ENCODE measurements around the gene TREML1. TPM values are rescaled to one million over a fixed set of nuclear protein-coding genes. Genes with fewer than 3 reads are reported as not detected.

Gene TREML1
- total RNA-seq, 1 donor from 2014 or later: 0.41 TPM

DNA sequence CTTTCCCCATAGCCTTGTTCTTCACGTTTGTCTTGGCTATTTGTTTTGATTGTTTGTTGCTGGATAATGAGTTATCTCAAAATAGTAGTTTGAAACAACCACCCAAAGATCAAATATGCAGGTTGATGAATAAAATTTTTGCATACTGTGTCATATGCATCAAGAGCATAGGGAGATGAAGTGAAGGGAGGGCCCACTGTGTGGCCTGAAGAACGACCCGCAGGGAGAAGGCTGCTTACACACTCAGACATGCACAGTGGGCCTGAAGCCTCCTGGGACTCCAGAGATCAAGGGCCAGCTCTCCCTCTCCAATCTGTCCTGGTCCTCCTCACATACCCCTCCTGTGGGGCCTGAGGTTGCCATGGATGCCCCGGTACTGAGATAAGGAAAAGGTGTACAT lies 25.0 kb upstream of the TREML1 start:
- FAIRE-seq (no peak), DNase-seq (ENCODE audit: low spot score in 2 of 2) (no peak)

DNA sequence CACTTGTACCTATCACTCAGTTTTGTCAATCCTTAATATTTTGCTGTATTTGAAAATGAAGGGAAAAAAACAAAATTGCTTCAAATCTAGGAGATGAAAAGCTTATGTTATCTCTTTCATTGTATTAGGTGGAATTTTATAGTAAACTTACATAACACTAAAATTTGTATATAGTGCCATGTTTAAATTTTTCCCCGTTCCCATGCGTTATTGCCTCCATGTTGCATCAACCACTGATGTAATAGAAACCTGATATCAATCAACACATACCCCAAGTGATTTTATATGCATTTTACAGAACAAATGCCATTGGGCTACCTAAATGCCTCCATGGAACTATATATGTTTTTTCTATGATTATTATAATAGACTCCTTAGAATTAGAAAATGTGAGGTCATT lies 23.5 kb upstream of the TREML1 start:
- no peak for FAIRE-seq

GRCh38 chr6:41177287-41177686 lies 23.1 kb upstream of the TREML1 start:
- DNase-seq (ENCODE audit: low spot score in 2 of 2) (no peak), FAIRE-seq (no peak)

More for the DNA sequence above, 23.5 kb upstream of the TREML1 start:
- no peak for DNase-seq (ENCODE audit: low spot score in 2 of 2)

DNA sequence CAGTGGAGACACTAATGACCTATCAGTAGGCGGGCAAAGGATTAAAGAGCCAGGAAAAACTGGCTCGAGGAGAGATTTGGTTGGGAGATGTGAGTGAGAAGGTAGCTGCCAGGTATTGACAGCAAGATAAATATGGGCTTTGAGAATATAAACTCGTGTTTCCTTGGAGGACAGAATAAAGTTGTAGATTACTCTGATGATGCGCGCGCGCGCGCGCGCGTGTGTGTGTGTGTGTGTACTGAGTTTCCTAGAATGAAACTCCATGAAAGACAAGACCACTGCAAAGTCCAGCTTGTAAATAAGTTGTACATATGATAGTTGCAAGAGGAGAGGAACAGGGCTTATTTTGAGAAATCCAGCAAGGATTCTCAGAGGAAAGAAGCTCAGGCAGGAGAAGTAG lies 22.0 kb upstream of the TREML1 start:
- no peak for DNase-seq (ENCODE audit: low spot score in 2 of 2)
- FAIRE-seq: no peak

DNA sequence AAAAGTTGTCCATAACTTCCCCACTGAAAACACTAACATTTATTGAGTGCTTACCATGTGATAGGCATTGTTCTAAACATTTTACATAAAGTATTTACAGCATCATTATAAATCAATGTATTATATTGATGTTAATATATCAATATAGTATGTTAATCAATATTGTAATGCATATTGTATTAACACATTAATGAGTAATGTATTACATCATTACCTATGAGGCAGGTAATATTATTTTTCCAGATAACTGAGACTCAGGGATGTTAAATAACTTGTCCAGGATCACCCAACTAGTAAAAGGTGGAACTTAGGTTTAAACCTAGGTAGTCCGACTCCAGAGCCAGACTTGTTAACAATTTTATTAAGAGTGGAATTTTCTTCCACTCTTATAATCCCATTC lies 20.9 kb upstream of the TREML1 start:
- no peak for FAIRE-seq

DNA sequence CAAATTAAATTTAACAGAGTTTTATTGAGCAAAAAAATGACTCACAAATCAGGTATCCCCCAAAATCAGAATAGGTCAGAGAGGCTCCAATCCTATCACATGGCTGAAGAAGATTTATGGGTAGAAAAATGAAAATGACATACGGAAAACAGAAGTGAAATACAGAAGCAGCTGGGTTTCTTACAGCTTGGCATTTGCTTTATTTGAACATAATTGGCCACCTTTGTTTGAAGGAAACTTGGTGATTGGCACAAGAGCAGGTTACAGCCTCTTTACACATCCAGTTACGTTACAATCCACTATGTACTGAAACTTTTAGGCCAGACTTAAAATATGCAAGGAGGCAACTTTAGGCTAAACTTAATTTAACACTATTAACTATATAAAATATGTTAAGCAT lies 20.5 kb upstream of the TREML1 start:
- no peak for FAIRE-seq

More for the DNA sequence above, 20.9 kb upstream of the TREML1 start:
- no peak for DNase-seq (ENCODE audit: low spot score in 2 of 2)

DNA sequence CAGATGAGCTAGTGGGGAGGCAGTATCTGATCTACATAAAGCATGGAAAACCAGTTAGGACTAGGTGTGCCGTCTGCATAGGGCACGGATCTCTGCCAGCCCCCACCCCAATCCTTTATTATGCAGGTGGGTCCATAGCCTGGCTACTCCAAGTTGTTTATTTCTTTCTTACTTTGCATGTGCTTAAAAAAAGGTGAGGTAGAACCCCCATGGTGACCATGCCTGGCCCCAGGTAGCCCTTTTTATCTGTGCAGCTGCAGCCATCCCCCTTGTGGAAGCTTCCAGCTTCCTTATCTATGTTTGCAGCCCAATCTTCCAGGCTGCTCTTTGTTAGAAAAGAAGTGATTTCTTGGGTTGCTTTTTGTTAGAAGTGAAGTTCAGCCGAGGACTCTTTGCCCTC lies 17.8 kb upstream of the TREML1 start:
- no peak for FAIRE-seq

More for the DNA sequence above, 20.5 kb upstream of the TREML1 start:
- no peak for DNase-seq (ENCODE audit: low spot score in 2 of 2)

DNA sequence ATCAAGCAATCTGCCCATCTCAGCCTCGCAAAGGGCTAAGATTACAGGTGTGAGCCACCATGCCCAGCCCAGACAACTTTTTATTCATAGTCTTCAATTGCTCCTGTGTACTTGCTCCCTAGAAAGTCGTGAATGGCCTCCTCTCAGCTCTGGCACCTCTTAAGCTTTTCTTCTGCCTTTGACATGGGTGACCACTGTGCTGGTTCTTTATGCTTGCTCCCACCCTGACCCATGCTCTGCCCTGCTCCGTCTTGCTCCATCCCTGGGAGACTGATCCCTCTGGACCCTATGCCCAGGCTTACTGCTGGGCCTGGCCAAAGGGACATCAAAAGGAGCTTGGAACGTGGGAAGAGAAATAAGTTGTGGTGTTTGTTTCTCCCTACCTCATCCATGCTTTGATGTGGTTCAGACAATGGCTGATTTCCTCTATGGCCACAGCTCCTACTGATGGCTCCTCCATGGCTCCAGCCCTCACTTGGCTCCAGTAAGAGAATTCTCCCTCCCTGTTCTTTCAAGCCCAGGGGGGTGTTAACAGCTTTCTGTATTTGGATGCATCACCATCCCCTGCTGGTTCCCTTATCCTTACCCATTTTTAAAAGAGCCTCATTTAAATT lies 16.5 kb upstream of the TREML1 start:
- DNase-seq (ENCODE audit: low spot score in 2 of 2): no peak
- no peak for FAIRE-seq

More for the DNA sequence above, 17.8 kb upstream of the TREML1 start:
- no peak for DNase-seq (ENCODE audit: low spot score in 2 of 2)

DNA sequence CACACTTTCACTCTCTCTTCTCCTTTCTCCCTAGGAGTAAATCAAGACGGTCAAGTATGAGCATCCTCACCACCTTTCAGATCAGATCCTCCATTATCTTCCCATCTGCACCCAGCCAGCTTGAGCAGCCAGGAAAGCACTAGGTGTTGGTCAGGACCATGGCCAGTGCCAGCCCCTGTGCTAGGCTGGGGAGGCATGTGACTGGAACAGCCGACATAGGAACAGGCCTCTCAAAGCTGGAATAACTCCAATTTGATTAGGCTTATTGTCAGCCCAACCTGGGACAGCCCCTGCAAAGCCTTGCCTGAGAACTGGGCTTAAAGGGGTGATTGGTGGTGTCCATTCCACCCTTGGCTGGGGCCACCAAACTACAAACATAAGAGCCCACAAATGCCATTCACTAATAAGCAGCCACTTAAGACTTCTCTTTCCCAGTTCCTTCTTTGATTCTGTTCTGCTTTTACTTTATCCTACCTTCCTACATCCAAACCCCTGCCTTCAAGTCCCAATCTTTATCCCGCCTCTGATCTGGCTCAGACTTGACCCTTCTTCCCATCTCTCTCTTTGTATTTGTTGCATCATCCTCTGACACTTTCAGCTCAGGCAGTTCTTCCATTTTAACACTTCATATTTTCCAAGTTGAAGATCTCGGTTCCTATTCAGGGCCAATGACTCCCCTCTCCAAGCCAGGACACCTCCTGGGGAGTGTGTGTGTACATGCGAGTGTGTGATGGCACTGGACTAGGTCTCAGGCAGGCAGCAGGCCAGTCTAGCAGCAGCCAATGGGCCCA lies 13.2 kb upstream of the TREML1 start:
- FAIRE-seq (no peak), DNase-seq (ENCODE audit: low spot score in 2 of 2) (no peak)

DNA sequence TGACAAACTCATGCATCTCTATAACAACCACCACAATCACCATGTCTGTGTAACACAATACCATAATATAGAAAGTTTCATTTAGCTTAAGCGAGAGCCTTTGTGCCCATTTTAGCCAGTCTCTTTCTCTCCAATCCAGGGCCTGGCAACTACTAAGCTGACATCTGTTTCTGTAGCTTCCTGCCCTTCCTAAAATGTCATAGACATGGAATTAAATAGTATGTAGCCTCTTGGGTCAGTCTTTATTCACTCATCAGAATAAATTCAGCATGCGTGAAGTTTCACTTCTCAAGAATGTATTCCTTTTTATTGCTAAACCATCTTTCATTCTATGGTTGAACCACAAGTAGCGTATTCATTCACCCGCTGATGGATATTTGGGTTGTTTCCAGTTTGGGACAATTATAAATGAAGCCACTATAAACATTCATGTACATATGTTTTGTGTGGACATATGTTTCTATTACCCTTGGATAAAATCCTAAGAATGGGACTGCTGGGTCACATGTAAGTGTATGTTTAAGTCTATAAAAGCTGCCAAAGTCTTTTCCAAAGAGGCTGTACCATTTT lies 10.5 kb upstream of the TREML1 start:
- DNase-seq (ENCODE audit: low spot score in 2 of 2) (no peak), FAIRE-seq (no peak)

DNA sequence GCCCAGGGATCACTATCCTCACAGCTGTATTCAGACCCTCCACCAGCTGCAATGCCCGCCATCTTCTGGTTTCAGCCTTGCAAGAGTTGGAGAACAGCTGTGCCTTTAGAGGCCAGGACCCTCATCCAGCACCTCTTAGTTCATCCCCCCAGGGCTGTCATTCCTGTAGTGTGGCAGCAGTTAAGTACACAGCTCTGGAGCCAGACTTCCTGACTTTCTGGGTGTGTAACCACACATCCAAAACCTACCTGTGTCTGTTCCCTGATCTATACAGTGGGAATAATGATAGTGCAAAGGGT lies 9.2 kb upstream of the TREML1 start:
- DNase-seq (ENCODE audit: low spot score in 2 of 2) (no peak), FAIRE-seq (no peak)

DNA sequence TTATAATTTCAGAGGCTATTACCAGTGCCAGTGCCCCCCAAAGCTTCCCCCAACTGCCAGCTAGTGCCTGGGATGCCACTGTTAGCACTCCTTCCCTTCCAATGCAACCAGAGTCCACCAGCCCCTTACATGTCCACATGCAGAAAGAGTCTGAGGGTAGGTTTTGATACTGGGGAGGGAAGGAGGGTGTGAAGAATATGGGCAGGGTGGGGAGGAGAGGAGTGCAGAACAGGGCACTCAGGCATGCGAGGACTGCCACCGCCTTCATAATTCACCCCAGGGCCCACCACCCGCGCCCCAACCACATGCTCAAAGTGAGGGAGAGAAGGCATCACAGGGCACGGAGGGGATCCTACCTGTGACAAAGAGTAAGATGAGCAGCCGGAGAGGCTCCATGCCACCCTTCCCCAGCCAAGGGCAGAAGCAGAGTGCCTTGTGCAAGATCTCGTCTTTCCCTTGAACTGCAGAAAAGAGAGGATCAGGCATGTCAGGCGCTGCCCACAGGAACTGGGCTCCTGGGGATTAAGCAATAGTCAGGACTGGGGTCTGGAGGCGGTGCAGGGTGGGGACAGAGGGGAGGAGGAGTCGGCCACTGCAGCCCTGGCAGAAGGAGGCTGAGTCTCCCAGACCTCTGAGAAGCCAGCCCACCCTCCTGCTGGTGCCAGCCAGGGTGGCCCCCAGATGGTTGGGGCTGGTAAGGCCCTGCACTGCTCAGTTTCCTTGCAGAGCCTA lies 8.7 kb upstream of the TREML1 start, which contains the start of gene TREM2:
Gene TREM2 (minus strand): TSS at position 430 of the 732 bp plus-strand sequence. CDS start 34 bp downstream, at position 396.
- DNase-seq (ENCODE audit: low spot score in 2 of 2) (no peak), FAIRE-seq (no peak)

DNA sequence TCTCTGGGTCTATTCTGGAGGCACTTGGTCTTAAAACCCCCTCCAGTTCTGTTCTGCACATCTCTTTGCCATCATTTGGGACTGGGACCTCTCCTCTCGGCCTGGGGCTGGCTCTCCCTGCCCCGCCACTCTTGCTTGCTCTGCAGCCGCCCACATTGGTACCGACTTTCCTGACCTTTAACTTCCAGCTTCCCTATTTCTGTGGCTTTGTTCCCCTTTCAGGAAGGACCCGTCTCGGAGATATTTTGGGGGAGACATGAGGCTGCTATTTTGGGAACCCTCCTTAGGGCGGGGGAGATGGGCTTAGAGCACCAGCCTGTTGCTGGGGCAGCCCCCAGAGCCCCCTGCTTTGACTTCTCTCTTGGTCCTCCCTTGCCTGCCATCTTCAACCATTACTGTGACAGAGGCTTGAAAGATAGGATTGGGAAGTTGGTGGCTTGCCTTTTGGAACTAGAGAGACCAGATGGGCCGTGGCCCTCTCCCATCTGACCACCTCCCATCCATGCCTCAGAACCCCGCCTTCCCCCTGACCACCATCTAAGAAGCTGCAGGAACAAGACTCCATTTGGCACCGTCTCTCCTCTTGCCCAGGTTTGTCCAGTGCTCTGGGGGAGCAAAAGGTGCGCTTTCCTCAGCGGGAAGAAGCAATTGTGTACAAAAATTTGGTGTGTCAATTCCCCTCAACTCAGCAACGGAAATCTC lies 7.9 kb upstream of the TREML1 start:
- DNase-seq (ENCODE audit: low spot score in 2 of 2): no peak
- no peak for FAIRE-seq

GRCh38 chr6:41161380-41161779 lies 7.2 kb upstream of the TREML1 start:
- no peak for FAIRE-seq

DNA sequence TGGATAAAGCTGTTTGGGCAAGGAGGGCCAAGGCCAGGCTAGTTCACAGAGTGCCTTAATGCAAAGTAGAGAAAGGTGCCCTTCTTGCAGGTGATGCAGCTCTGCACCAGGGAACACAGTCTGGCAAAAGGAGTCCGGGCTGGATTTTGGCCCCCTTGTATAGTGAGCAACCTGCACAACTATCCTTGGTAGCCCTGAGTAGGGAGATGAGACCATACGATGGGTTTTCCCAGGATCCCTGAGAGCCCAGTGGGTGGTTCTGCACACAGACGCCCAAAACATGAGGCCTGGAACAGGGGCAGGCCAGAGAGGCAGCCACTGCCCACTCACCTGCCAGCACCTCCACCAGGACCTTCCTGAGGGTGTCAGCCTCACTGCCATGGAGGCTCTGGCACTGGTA lies 6.8 kb upstream of the TREML1 start:
- DNase-seq (ENCODE audit: low spot score in 2 of 2): no peak
- FAIRE-seq: no peak

More at GRCh38 chr6:41161380-41161779, 7.2 kb upstream of the TREML1 start:
- DNase-seq (ENCODE audit: low spot score in 2 of 2): no peak

GRCh38 chr6:41159415-41160082 lies 5.4 kb upstream of the TREML1 start:
- DNase-seq (ENCODE audit: low spot score in 2 of 2): no peak
- no peak for FAIRE-seq

DNA sequence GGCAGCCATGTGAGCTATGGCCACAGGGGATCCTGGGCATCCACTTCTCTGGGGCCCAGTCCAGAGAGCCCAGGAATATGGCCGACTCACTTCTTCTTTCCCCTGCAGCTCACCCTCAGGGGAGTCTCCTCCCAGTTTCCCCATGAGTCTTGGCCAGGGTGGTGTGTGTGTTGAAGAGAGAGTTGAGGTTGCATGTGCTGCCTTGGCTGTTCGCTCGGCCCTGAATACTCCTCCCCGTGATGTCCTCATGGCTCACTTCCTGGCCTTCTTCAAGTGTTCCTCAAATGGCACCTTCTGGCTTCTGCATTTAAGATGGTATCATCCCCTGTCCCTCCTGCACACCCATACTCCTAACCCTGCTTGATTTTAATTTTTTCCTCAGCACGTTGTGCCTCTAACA lies 3.2 kb upstream of the TREML1 start:
- DNase-seq (ENCODE audit: low spot score in 2 of 2) (no peak), FAIRE-seq (no peak)

DNA sequence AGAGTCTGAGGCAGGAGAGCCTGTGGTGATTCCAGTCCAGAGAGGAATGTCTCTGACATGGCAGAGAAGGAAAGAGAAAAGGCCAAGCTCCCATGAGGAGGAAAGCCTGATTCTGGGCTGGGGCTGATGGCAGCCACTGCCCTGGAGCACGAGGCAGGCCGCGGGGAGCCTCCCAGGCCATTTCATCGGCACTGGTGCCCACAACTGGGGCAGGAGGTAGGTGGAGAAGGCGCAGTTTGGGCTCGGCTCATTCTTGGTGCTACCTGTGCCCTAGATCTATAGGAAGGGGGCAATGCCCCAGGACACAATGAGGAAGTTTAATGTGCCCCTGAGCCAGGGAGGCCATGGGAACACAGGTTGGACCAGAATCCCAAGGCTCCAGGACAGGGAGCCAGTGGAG lies 2.6 kb upstream of the TREML1 start:
- FAIRE-seq (no peak), DNase-seq (ENCODE audit: low spot score in 2 of 2) (no peak)

GRCh38 chr6:41156001-41156400 lies 1.9 kb upstream of the TREML1 start:
- FAIRE-seq: no peak
- DNase-seq (ENCODE audit: low spot score in 2 of 2): no peak

All from frontal cortex (tissue), 4 donors.